K562 (cell line): ENCODE results near the gene KLHL22. TPM values are rescaled to one million over a fixed set of nuclear protein-coding genes. Genes with fewer than 3 reads are reported as not detected.

Experiments
- ARID4B ChIP-seq: sonication (generic); formaldehyde crosslinking; IDR thresholded peaks from 2 replicates; pipeline ENCODE4 v1.8.0; 2022; ENCODE audit warnings: mild to moderate bottlenecking, missing genetic modification reagents
- BRF2 ChIP-seq: IDR thresholded peaks from 3 replicates; pipeline ENCODE4 v1.6.1; 2011; ENCODE audit warnings: borderline replicate concordance, mild to moderate bottlenecking; ENCODE audit not compliant: insufficient read length, insufficient read depth
- CBFB ChIP-seq: sonication (generic); formaldehyde crosslinking; IDR thresholded peaks from 2 replicates; pipeline ENCODE4 v1.4.0; 2020; ENCODE audit warnings: mild to moderate bottlenecking, missing genetic modification reagents
- ELF1 ChIP-seq: fragments of 200-800 bp; sonication (Bioruptor generic); IDR thresholded peaks from 2 replicates; pipeline ENCODE4 v1.6.1; 2016; ENCODE audit warnings: missing genetic modification characterization, missing compliant biosample characterization
- IRF2 ChIP-seq: sonication (generic); formaldehyde crosslinking; IDR thresholded peaks from 2 replicates; pipeline ENCODE4 v1.8.1; 2022; ENCODE audit warnings: mild to moderate bottlenecking, missing genetic modification reagents
- NCOR1 ChIP-seq: fragments of 450-650 bp; IDR thresholded peaks from 2 replicates; pipeline ENCODE4 v1.6.1; 2016; ENCODE audit warnings: mild to moderate bottlenecking, moderate library complexity
- STAG1 ChIP-seq: sonication (generic); formaldehyde crosslinking; IDR thresholded peaks from 2 replicates; pipeline ENCODE4 v1.5.0; 2020; ENCODE audit warnings: missing genetic modification reagents, borderline replicate concordance
- TAL1 ChIP-seq: fragments of 450-650 bp; IDR thresholded peaks from 2 replicates; pipeline ENCODE4 v1.6.1; 2016; ENCODE audit warnings: mild to moderate bottlenecking
- TEAD4 ChIP-seq, 2 experiments: sonication (generic) in 1 of 2; formaldehyde crosslinking in 1 of 2; IDR thresholded peaks; 2 replicates each; pipeline versions ENCODE4 v1.6.1 to v1.8.0; 2012 to 2022; ENCODE audit warnings: borderline replicate concordance in 1 of 2, inconsistent platforms in 1 of 2, low read length in 1 of 2, mild to moderate bottlenecking in 1 of 2, missing genetic modification reagents in 1 of 2
- TOE1 ChIP-seq, 2 experiments: fragments of 450-650 bp in 1 of 2; sonication (generic) in 1 of 2; formaldehyde crosslinking in 1 of 2; IDR thresholded peaks; 2 replicates each; pipeline versions ENCODE4 v1.7.1 to v1.8.0; 2016 to 2022; ENCODE audit warnings: borderline replicate concordance in 2 of 2, mild to moderate bottlenecking in 2 of 2, antibody characterized with exemption in 1 of 2, inconsistent platforms in 1 of 2, low read depth in 1 of 2, missing genetic modification reagents in 1 of 2, moderate library complexity in 1 of 2
- ZNF551 ChIP-seq: fragments of 250-450 bp; sonication (Bioruptor Pico); IDR thresholded peaks from 2 replicates; pipeline ENCODE4 v1.5.0; 2021; ENCODE audit warnings: mild to moderate bottlenecking, moderate library complexity
- ZNF639 ChIP-seq, 2 experiments: fragments of 200-800 bp in 1 of 2; sonication (Bioruptor generic) in 1 of 2; sonication (generic) in 1 of 2; formaldehyde crosslinking in 1 of 2; IDR thresholded peaks in 1 of 2; conservative IDR thresholded peaks in 1 of 2; 2 replicates each; pipeline versions ENCODE4 v1.5.0 to v1.6.1; 2016 to 2020; ENCODE audit warnings: missing compliant biosample characterization in 1 of 2, missing genetic modification characterization in 1 of 2, missing genetic modification reagents in 1 of 2
- polyA plus RNA-seq, 8 experiments: library from polyadenylated mRNA; depleted of rRNA in 4 of 8; stranded (reverse) in 5 of 8; unstranded in 3 of 8; fragments of >200 nt; fragmentation: Nextera tagmentation in 2 of 8; fragmentation: Illumina TruSeq in 1 of 8; extraction: Ambion mirVana in 2 of 8; extraction: Trizol in 1 of 8; gene quantifications; 2 replicates each; pipeline versions ENCODE4 v1.2.1 to v1.2.3, GENCODE V29; 2011 to 2014; ENCODE audit warnings: inconsistent platforms in 1 of 8, missing spikeins in 1 of 8
- total RNA-seq, 7 experiments: library from RNA; depleted of rRNA in 6 of 7; stranded (reverse); fragments of >200 nt in 6 of 7; fragmentation: Illumina TruSeq in 2 of 7; extraction: Trizol in 2 of 7; gene quantifications; 2 replicates each; pipeline versions ENCODE4 v1.2.1 to v1.2.3, GENCODE V29; 2011 to 2021; ENCODE audit warnings: low replicate concordance in 1 of 7
- TF ChIP-seq, protein P1 (sequence below), 3 experiments: IDR thresholded peaks in 2 of 3; conservative IDR thresholded peaks in 1 of 3; 2 replicates each; pipeline ENCODE4 v1.5.1; 2011 to 2012; ENCODE audit warnings: low read length in 3 of 3, mild to moderate bottlenecking in 3 of 3, control low read depth in 2 of 3, improper control_type of control experiment in 1 of 3, inconsistent platforms in 1 of 3, low read depth in 1 of 3, mixed read lengths in 1 of 3, moderate library complexity in 1 of 3; ENCODE audit not compliant: insufficient read depth in 2 of 3
- TF ChIP-seq, protein P2 (sequence below), 2 experiments: fragments of 450-650 bp in 1 of 2; sonication (generic) in 1 of 2; formaldehyde crosslinking; conservative IDR thresholded peaks; 2 replicates each; pipeline versions ENCODE4 v1.4.0 to v1.8.1; 2020 to 2022; ENCODE audit warnings: mild to moderate bottlenecking in 1 of 2, missing genetic modification reagents in 1 of 2

KLHL22 gene
- total and polyA plus RNA-seq, 9 of the 15 experiments (the other 6 are each of a cell fraction or from before 2014, with no cell fraction given), result 1.3 to 25.6 (median 15.2) TPM

DNA sequence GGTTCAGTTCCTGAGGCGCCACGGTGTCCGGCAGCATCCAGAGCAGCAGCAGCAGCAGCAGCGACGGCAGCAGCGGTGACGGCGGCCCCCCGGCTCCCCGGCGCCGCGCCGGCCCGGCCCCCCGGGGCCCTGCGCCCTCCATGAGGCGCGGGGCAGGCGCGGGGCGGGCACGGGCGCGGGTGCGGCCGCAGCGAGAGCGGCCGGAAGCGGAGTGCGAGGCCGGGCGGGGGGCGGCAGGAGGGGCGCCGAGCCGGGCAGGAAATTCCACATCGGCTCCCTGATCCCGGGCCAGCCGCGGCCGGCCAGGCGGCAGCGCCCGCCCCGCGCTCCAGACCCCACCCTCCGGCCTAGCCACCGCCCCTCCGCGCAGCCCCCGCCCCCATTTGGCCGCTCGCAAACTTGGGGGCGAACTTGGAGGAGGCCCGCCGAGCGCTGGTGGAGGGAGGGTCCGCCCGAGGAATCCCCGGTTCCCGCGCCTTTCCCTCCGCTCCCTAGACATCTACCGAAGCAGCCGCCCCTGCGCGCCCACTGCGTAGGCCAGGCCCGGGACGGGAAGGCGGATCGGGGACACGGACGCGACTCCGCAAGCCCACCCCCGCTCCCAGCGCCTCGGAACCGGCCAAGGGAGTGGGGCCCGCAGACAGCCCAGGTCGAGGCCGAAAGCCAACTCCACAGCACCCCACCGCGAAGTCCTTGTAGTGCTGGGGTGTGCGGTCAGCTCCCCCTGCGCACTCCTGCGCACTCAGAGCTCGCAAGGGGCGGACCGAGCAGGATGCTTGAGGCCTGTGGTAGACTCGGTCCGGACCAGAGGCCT is 57.8 kb downstream of the KLHL22 start, which contains the start of gene SCARF2 (continued):
- no peak for TF ChIP-seq TEAD4 (IDR thresholded peaks at IDR 0.05; ENCODE audit: low read length)
- 0 out of 2 replicates have a peak, but pooled peaks have one; percentile 36 for TF ChIP-seq TEAD4 (CRISPR knock-in tag; IDR thresholded peaks at IDR 0.05; ENCODE audit: borderline replicate concordance)
- TF ChIP-seq ZNF551, result no peak
- no peak for TF ChIP-seq ELF1 (tag)
- TF ChIP-seq, protein P1, sequence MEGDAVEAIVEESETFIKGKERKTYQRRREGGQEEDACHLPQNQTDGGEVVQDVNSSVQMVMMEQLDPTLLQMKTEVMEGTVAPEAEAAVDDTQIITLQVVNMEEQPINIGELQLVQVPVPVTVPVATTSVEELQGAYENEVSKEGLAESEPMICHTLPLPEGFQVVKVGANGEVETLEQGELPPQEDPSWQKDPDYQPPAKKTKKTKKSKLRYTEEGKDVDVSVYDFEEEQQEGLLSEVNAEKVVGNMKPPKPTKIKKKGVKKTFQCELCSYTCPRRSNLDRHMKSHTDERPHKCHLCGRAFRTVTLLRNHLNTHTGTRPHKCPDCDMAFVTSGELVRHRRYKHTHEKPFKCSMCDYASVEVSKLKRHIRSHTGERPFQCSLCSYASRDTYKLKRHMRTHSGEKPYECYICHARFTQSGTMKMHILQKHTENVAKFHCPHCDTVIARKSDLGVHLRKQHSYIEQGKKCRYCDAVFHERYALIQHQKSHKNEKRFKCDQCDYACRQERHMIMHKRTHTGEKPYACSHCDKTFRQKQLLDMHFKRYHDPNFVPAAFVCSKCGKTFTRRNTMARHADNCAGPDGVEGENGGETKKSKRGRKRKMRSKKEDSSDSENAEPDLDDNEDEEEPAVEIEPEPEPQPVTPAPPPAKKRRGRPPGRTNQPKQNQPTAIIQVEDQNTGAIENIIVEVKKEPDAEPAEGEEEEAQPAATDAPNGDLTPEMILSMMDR (IDR thresholded peaks at IDR 0.05 in 2 of 3, conservative IDR thresholded peaks at IDR 0.05 in 1 of 3; ENCODE audit: insufficient read depth in 2 of 3, low read depth in 1 of 3, low read length in 3 of 3), result no peak
- TF ChIP-seq TAL1, result no peak
- no peak for TF ChIP-seq CBFB (CRISPR knock-in tag)
- peak; percentile 25; the same call in 1 of the 2 replicates for TF ChIP-seq ARID4B
- no peak for TF ChIP-seq BRF2
- 0 out of 4 replicates have a peak, but pooled peaks of 1 of the 2 experiments have one; percentile 36 for TF ChIP-seq ZNF639 (CRISPR knock-in tag; conservative IDR thresholded peaks at IDR 0.05 in 1 of 2, IDR thresholded peaks at IDR 0.05 in 1 of 2)
- TF ChIP-seq STAG1 (CRISPR knock-in tag), result peak; percentile 31; the same call in 1 of the 2 replicates
- TF ChIP-seq, protein P2, sequence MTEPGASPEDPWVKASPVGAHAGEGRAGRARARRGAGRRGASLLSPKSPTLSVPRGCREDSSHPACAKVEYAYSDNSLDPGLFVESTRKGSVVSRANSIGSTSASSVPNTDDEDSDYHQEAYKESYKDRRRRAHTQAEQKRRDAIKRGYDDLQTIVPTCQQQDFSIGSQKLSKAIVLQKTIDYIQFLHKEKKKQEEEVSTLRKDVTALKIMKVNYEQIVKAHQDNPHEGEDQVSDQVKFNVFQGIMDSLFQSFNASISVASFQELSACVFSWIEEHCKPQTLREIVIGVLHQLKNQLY (CRISPR knock-in tag; conservative IDR thresholded peaks at IDR 0.05), result no peak
- TF ChIP-seq NCOR1, result no peak
- no peak for TF ChIP-seq IRF2 (CRISPR knock-in tag)
- TF ChIP-seq TOE1 (IDR thresholded peaks at IDR 0.05; ENCODE audit: borderline replicate concordance), result no peak
- TF ChIP-seq TOE1 (CRISPR knock-in tag; IDR thresholded peaks at IDR 0.05; ENCODE audit: borderline replicate concordance, low read depth), result no peak
